Subcutaneous abdominal adipose tissue (tissue), 5 donors: ENCODE measurements around the gene HELB.
"Not testable (repeated sequence)": the region's sequence is repeated elsewhere in the genome, so short reads cannot be mapped to it uniquely, and the experiment has no call there.

Experiments
- H3K27ac ChIP-seq: one replicate; pipeline ENCODE4 v1.7.0; 2013; ENCODE audit warnings: low read depth, mild to moderate bottlenecking, inconsistent platforms, low read length, moderate library complexity
- H3K27me3 ChIP-seq, 5 donors: one replicate each; pipeline ENCODE4 v1.7.0; 2013; ENCODE audit warnings: low read length in 5 of 5, inconsistent platforms in 1 of 5; ENCODE audit not compliant: control insufficient read depth in 5 of 5, insufficient read depth in 4 of 5
- H3K36me3 ChIP-seq, 5 donors: one replicate each; pipeline ENCODE4 v1.7.0; 2013; ENCODE audit warnings: low read length in 5 of 5; ENCODE audit not compliant: control insufficient read depth in 5 of 5, insufficient read depth in 5 of 5
- H3K4me1 ChIP-seq, 5 donors: one replicate each; pipeline ENCODE4 v1.7.0; 2013; ENCODE audit warnings: low read length in 5 of 5, mild to moderate bottlenecking in 3 of 5, moderate library complexity in 1 of 5; ENCODE audit not compliant: control insufficient read depth in 5 of 5, insufficient read depth in 5 of 5
- H3K4me3 ChIP-seq, 5 donors: one replicate each; pipeline ENCODE4 v1.7.0; 2013; ENCODE audit warnings: low read length in 5 of 5, low read depth in 1 of 5
- H3K9ac ChIP-seq, 5 donors: one replicate each; pipeline ENCODE4 v1.7.0; 2013; ENCODE audit warnings: low read length in 5 of 5, mild to moderate bottlenecking in 4 of 5, moderate library complexity in 3 of 5
- H3K9me3 ChIP-seq, 5 donors: one replicate each; pipeline ENCODE4 v1.7.0; 2013; ENCODE audit warnings: low read length in 5 of 5; ENCODE audit not compliant: control insufficient read depth in 5 of 5
- donor health status: healthy.
- donor health status: healthy.
- donor health status: healthy.
- donor health status: healthy.
- donor health status: healthy.

The HELB gene

DNA sequence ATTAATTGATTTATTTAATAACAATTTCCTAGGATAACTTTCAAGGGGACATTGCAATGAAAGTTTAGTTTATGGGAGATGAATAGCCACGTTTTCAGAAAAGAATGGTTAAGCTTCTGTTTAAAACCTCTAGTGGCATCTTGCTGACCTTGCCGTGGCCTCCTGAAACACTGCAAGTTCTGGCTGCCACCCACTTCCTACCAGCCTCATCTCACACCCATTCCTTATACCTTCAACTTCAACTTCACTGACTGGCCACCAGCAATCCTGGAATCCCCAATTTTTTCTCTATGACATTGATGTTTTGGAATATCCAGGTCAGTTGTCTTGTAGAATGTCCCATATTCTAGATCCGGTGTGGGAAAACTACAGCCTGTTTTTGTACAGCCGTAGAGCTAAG, 5.2 kb upstream of the HELB start:
- H3K9me3 ChIP-seq: no peaks in the 10 kb centered on the region
- no peak overlapping the region for H3K4me3 ChIP-seq
- peaks cover 0 to 3% (median 0%) of the 10 kb centered on the region in 5 donors for H3K27me3 ChIP-seq
- H3K27ac ChIP-seq: no peak overlapping the region
- peaks cover 0 to 7% (median 4%) of the 10 kb centered on the region in 5 donors for H3K4me1 ChIP-seq
- H3K36me3 ChIP-seq: no peaks in the 10 kb centered on the region
- no peak overlapping the region for H3K9ac ChIP-seq

DNA sequence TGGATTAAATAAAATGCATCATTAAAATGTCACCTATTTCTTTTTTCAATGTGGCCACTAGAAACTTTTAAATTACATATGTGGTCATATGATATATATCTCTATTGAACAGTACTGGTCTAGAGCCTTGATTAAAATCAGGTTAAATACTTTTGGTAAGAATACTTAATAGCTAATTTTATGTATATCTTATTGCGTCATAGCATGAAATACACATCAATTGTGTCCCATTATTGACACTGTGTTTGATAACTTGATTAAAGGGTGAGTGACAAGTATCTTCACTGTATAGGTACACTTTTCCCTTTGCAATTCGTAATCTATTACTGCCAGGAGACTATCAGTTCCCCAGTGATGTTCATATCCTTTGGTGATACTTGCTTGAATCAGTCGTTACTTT, 4.4 kb upstream of the HELB start:
- H3K9ac ChIP-seq: no peak overlapping the region
- H3K9me3 ChIP-seq: no peaks in the 10 kb centered on the region
- no peak overlapping the region for H3K4me3 ChIP-seq

DNA sequence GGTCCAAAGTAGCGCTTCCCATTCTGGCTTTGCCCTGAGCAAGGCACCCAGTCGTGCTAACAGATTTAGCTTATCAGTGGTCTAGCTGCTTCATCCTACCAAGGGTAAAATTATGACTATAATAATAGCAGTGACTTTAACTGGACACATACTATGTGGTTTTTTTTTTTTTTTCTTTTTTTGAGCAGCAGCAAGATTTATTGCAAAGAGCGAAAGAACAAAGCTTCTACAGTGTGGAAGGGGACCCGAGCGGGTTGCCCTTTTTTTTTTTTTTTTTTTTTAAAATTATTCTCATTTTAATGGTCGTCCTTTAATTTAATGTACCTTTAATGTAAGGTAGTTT, 505 bp downstream of the HELB start:
- no peaks in the 10 kb centered on the region for H3K9me3 ChIP-seq
- H3K4me1 ChIP-seq: peaks cover 0 to 23% (median 9%) of the 10 kb centered on the region in 5 donors
- H3K9ac ChIP-seq: peak overlapping the region; percentile 67 to 95 (median 93)
- H3K36me3 ChIP-seq: peaks cover 0 to 3% (median 0%) of the 10 kb centered on the region in 5 donors
- H3K27ac ChIP-seq: peak overlapping the region; percentile 79
- no peaks in the 10 kb centered on the region for H3K27me3 ChIP-seq
- H3K4me3 ChIP-seq: peak overlapping the region; percentile 86 to 98 (median 96)

More for the DNA sequence above, 4.4 kb upstream of the HELB start:
- Histone ChIP-seq H3K36me3 (no peaks in the 10 kb centered on the region), H3K27me3 (peaks cover 0 to 3% (median 0%) of the 10 kb centered on the region in 5 donors), H3K4me1 (peaks cover 0 to 9% (median 4%) of the 10 kb centered on the region in 5 donors), H3K27ac (no peak overlapping the region)

DNA sequence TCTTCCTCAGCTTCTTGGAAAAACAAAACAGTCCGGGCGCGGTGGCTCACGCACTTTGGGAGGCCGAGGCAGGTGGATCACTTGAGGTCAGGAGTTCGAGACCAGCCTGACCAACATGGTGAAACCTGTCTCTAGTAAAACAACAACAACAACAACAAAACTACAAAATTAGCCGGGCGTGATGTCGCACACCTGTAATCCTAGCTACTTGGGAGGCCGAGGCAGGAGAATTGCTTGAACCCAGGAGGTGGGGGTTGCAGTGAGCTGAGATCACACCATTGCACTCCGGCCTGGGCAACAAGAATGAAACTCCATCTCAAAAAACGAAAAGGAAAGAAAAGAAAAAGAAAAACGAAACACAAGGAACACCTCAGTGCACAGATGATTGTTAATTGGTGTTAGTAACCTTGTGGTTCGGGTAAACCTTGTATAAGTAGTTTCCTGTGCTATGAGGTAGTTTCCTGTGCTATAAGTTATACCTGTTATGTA, 1.1 kb downstream of the HELB start:
- not testable (repeated sequence) for H3K9ac ChIP-seq, H3K27ac ChIP-seq, H3K36me3 ChIP-seq, H3K27me3 ChIP-seq, H3K9me3 ChIP-seq
- Histone ChIP-seq H3K4me1 (peaks cover 0 to 23% (median 9%) of the 10 kb centered on the region in 5 donors), H3K4me3 (peak overlapping the region in 3 of 5 donors; percentile 96 to 98 (median 98))

DNA sequence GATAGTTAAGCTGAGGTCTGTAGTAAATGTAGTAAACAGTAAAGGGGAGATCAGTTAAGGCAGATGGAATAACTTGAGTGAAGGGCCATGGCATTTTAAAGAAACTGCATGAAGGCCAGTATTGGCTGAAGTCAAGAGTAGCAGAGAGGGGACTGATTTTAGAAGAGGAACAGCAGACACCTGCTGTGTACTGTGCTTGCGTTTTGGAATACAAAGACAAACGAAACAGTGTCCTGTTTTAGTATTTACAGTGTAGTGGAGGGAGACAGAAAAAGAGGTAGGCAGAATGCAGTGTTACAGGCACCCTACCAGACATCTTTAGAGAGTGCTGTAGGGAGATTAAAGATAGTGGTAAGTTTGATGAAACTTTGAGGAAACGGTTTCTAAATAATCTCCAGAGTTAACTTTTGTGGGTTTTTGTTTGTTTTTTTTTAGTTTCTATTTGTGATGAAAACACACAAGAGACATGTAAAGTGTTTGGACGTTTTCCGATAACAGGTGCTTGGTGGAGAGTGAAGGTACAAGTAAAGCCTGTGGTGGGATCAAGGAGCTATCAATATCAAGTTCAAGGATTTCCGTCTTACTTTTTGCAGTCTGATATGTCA, 2.1 kb downstream of the HELB start:
- no peaks in the 10 kb centered on the region for H3K9me3 ChIP-seq
- no peak overlapping the region for H3K27ac ChIP-seq

DNA sequence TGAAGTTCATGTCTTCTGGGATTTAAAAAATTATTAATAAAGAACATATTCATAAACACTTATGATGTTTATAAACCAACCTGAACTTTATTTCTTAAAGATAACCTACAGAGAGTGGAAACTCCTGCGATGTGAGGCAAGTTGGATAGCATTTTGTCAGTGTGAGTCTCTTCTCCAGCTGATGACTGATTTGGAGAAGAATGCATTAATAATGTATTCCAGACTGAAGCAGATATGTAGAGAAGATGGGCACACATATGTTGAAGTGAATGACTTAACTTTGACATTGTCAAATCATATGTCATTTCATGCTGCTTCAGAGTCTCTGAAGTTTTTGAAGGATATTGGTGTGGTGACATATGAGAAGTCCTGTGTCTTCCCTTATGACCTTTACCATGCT, 7.3 kb downstream of the HELB start:
- Histone ChIP-seq H3K27me3 (no peaks in the 10 kb centered on the region), H3K4me3 (no peak overlapping the region), H3K9ac (no peak overlapping the region), H3K9me3 (no peaks in the 10 kb centered on the region), H3K27ac (no peak overlapping the region), H3K36me3 (peaks cover 0 to 16% (median 13%) of the 10 kb centered on the region in 5 donors), H3K4me1 (peaks cover 0 to 7% (median 0%) of the 10 kb centered on the region in 5 donors)

More for the DNA sequence above, 2.1 kb downstream of the HELB start:
- Histone ChIP-seq H3K36me3 (peaks cover 0 to 9% (median 3%) of the 10 kb centered on the region in 5 donors), H3K27me3 (no peaks in the 10 kb centered on the region), H3K4me1 (peaks cover 0 to 23% (median 9%) of the 10 kb centered on the region in 5 donors), H3K9ac (no peak overlapping the region), H3K4me3 (no peak overlapping the region)

DNA sequence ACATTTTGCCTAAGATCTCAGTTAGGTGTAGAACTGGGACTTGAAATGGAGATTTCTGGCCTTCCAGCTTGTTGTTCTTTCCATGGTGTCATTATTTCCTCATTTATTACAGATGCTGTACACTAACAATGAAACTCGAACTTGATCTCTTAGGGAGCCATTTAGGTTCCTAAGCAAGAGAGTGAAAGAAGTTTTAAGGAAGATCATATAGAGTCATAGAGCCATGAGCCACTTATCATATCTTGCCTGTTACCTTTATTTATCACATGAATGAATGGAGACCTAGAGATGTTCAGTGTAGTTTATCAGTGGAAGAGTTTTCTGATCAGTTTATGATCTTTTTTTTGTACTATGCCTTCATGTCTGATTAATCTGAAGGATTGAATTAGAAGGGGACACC, 9.9 kb downstream of the HELB start:
- Histone ChIP-seq H3K27ac (no peak overlapping the region), H3K4me1 (peaks cover 0 to 2% (median 0%) of the 10 kb centered on the region in 5 donors), H3K9me3 (no peaks in the 10 kb centered on the region), H3K4me3 (no peak overlapping the region), H3K9ac (no peak overlapping the region), H3K36me3 (peaks cover 0 to 21% (median 13%) of the 10 kb centered on the region in 5 donors), H3K27me3 (no peaks in the 10 kb centered on the region)

DNA sequence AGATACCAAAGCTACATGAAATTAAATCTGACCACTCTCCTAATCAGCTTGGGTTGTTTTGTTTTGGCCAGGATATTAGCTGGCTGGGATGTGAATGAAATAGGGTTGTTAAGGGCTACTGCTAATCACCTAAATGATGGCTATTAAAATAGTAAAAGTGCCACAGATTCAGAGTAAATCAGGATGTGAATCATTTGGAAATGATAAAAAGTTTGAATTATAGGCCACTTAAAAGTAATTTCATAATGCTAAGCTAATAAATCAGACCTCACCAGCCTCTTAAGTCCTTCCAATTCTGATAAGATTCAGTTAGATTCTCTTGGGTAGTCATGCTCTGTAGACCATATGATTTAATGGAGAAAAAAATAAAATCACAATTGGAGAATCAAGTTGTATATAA, 12.0 kb downstream of the HELB start:
- Histone ChIP-seq H3K4me1 (no peaks in the 10 kb centered on the region), H3K9me3 (no peaks in the 10 kb centered on the region), H3K27ac (no peak overlapping the region), H3K36me3 (peaks cover 0 to 18% (median 8%) of the 10 kb centered on the region in 5 donors), H3K4me3 (no peak overlapping the region), H3K27me3 (no peaks in the 10 kb centered on the region), H3K9ac (no peak overlapping the region)

DNA sequence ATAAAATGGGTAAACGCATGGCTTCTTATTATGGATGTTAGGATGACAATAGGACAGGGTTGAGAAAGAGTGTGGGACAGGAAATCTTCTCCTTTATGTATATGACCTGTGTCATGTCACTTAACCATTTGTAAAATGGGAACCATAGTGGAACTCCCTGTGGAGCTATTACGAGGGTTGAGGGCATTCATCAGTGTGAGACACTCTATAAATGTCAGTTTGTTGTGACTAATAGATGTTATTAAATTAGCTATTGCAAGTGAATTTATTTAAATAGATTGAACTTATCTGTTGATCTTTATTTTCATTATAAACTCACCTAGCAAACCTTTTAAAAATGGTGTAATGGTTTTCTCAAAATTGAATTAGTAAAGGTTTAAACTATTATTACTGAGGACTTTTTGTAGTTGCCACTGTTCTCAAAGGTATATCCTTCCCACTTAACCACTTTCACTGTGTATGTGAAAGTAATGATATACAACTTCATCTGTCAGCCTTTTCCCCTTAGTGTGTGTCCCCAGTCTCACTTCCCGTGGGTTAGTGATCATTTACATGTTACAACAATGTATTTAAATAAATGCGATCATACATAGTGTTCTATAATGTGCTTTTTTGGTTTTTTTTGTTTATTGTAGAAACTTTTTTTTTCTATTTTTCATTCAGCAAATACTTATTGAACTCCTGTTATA, 17.1 kb downstream of the HELB start:
- H3K27me3 ChIP-seq: no peaks in the 10 kb centered on the region
- H3K36me3 ChIP-seq: peaks cover 0 to 16% (median 8%) of the 10 kb centered on the region in 5 donors
- H3K9me3 ChIP-seq: no peaks in the 10 kb centered on the region
- no peak overlapping the region for H3K27ac ChIP-seq
- H3K9ac ChIP-seq: no peak overlapping the region
- no peaks in the 10 kb centered on the region for H3K4me1 ChIP-seq
- H3K4me3 ChIP-seq: no peak overlapping the region

DNA sequence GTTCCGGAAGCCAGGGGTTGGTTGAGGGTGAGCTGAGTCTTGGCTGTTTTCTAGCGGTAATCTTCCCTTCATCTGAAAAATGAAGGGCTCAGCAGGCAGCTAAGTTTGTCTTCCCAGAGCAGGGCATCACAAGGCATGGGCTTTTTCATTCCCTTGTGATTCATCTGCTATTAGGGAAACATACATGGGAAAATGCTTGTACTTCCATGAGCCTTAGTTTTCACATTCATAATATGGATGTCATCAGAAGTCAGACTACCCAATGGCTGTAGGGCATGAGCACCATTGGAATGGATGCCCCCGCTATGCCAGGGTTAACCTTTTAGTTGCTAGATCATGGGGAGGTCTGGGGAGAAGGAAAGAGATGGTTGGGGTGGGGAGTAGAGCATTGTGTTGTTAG, 18.7 kb downstream of the HELB start:
- peaks cover 0 to 19% (median 5%) of the 10 kb centered on the region in 5 donors for H3K36me3 ChIP-seq
- H3K27me3 ChIP-seq: no peaks in the 10 kb centered on the region
- no peak overlapping the region for H3K4me3 ChIP-seq
- no peak overlapping the region for H3K27ac ChIP-seq
- H3K9ac ChIP-seq: no peak overlapping the region
- no peaks in the 10 kb centered on the region for H3K9me3 ChIP-seq
- no peaks in the 10 kb centered on the region for H3K4me1 ChIP-seq
